H1 (cell line): ENCODE measurements around the gene VENTX. TPM values are rescaled to one million over a fixed set of nuclear protein-coding genes. Genes with fewer than 3 reads are reported as not detected.
A peak's percentile ranks its signal among the peaks of the same experiment; 100 is the strongest.

Experiments used
- CTCF ChIA-PET: fragments of 300-600 bp; sonication (Branson Sonifier 250); formaldehyde crosslinking; loops from one replicate; lab custom pipeline; 2021; ENCODE audit not compliant: partially characterized antibody; lab: Charles Lee
- POLR2A ChIA-PET: fragments of 300-600 bp; sonication (Branson Sonifier 250); formaldehyde crosslinking; loops from one replicate; lab custom pipeline; 2021; ENCODE audit warnings: inconsistent platforms; ENCODE audit not compliant: partially characterized antibody; lab: Charles Lee
- DNase-seq, 2 experiments: peaks; one replicate each; pipeline versions ENCODE4 v3.0.0 to v3.0.0-alpha.2; 2010 to 2022; ENCODE audit warnings: low spot score in 2 of 2, low read depth in 1 of 2, mixed read lengths in 1 of 2
- FAIRE-seq: peaks from 2 replicates; lab custom pipeline; 2011; peaks lifted over from hg19 to GRCh38; lab: Jason Lieb, UNC
- H2AFZ ChIP-seq: 2 replicates; pipeline ENCODE4 v1.8.1; 2012; ENCODE audit warnings: low read length, inconsistent platforms
- H2AK5ac ChIP-seq: 2 replicates; pipeline ENCODE4 v1.6.1; 2013; ENCODE audit warnings: low read depth, low read length
- H2BK120ac ChIP-seq: replicated peaks from 2 replicates; pipeline ENCODE3; 2013; ENCODE audit warnings: low read depth, low read length, inconsistent platforms
- H2BK12ac ChIP-seq: 2 replicates; pipeline ENCODE4 v1.6.1; 2013; ENCODE audit warnings: low read depth, low read length
- H2BK15ac ChIP-seq: 2 replicates; pipeline ENCODE4 v1.6.1; 2013; ENCODE audit warnings: low read length
- H2BK20ac ChIP-seq: 2 replicates; pipeline ENCODE4 v1.6.1; 2013; ENCODE audit warnings: low read length
- H2BK5ac ChIP-seq: 2 replicates; pipeline ENCODE4 v1.6.1; 2013; ENCODE audit warnings: low read depth, low read length
- H3K14ac ChIP-seq: 2 replicates; pipeline ENCODE4 v1.6.1; 2013; ENCODE audit warnings: inconsistent platforms; ENCODE audit not compliant: insufficient read length
- H3K18ac ChIP-seq: 2 replicates; pipeline ENCODE4 v1.6.1; 2013; ENCODE audit warnings: low read length; ENCODE audit errors: extremely low read depth
- H3K23ac ChIP-seq: 2 replicates; pipeline ENCODE4 v1.6.1; 2013; ENCODE audit warnings: inconsistent platforms; ENCODE audit not compliant: insufficient read length
- H3K23me2 ChIP-seq: 2 replicates; pipeline ENCODE4 v1.6.1; 2013; ENCODE audit warnings: low read depth, low read length
- H3K27ac ChIP-seq: 2 replicates; pipeline ENCODE4 v1.6.1; 2011; ENCODE audit warnings: low read depth, low read length, inconsistent platforms
- H3K27me3 ChIP-seq, 4 experiments: replicated peaks in 1 of 4; 1 replicate in 1 of 4; 2 replicates in 3 of 4; pipeline versions ENCODE4 v1.6.1 to v1.8.1; 2011 to 2013; ENCODE audit warnings: low read length in 3 of 4, mild to moderate bottlenecking in 3 of 4, inconsistent platforms in 2 of 4, mixed read lengths in 2 of 4, moderate library complexity in 1 of 4; ENCODE audit not compliant: control insufficient read depth in 3 of 4, insufficient read depth in 3 of 4; ENCODE audit errors: extremely low read depth in 1 of 4
- H3K36me3 ChIP-seq, 4 experiments: 2 replicates each; pipeline versions ENCODE4 v1.6.1 to v1.8.1; 2011 to 2013; ENCODE audit warnings: mild to moderate bottlenecking in 4 of 4, low read length in 3 of 4, moderate library complexity in 2 of 4, control low read depth in 1 of 4, inconsistent platforms in 1 of 4; ENCODE audit not compliant: insufficient read depth in 4 of 4, control insufficient read depth in 2 of 4
- H3K4ac ChIP-seq: replicated peaks from 2 replicates; pipeline ENCODE3; 2013; ENCODE audit warnings: low read length, low read depth, mixed read lengths, inconsistent platforms; ENCODE audit not compliant: insufficient read length
- H3K4me1 ChIP-seq, 4 experiments: replicated peaks in 1 of 4; 1 replicate in 1 of 4; 2 replicates in 3 of 4; pipeline versions ENCODE4 v1.6.1 to v1.8.1; 2011 to 2013; ENCODE audit warnings: low read length in 3 of 4, inconsistent platforms in 2 of 4, mixed read lengths in 1 of 4; ENCODE audit not compliant: insufficient read depth in 4 of 4, control insufficient read depth in 3 of 4
- H3K4me2 ChIP-seq, 2 experiments: 2 replicates each; pipeline versions ENCODE4 v1.6.1 to v1.8.1; 2011 to 2013; ENCODE audit warnings: low read depth in 2 of 2, low read length in 2 of 2, control low read depth in 1 of 2, inconsistent platforms in 1 of 2, mild to moderate bottlenecking in 1 of 2; ENCODE audit not compliant: insufficient read depth in 1 of 2
- H3K4me3 ChIP-seq, 4 experiments: fragments of 200-600, 300-600 bp in 1 of 4; sonication (generic), shearing (Covaris generic), sonication (Bioruptor Twin) in 1 of 4; 2 replicates each; pipeline versions ENCODE4 v1.5.1 to v1.8.1; 2011 to 2016; ENCODE audit warnings: low read length in 4 of 4, low read depth in 3 of 4, control low read depth in 2 of 4, inconsistent platforms in 2 of 4, mild to moderate bottlenecking in 2 of 4, mixed read lengths in 1 of 4, moderate library complexity in 1 of 4; ENCODE audit not compliant: insufficient read depth in 2 of 4; ENCODE audit errors: extremely low read depth in 1 of 4
- H3K56ac ChIP-seq: replicated peaks from 2 replicates; pipeline ENCODE3; 2013; ENCODE audit warnings: low read depth, mild to moderate bottlenecking, mixed read lengths, low read length, inconsistent platforms; ENCODE audit not compliant: insufficient read length
- H3K79me1 ChIP-seq: 2 replicates; pipeline ENCODE4 v1.6.1; 2013; ENCODE audit warnings: low read depth, low read length, control low read depth
- H3K79me2 ChIP-seq, 2 experiments: 2 replicates each; pipeline versions ENCODE4 v1.6.1 to v1.8.1; 2012 to 2013; ENCODE audit warnings: low read length in 2 of 2, mild to moderate bottlenecking in 2 of 2, inconsistent platforms in 1 of 2; ENCODE audit not compliant: insufficient read depth in 2 of 2, control insufficient read depth in 1 of 2
- H3K9ac ChIP-seq, 4 experiments: replicated peaks in 1 of 4; 1 replicate in 1 of 4; 2 replicates in 3 of 4; pipeline versions ENCODE4 v1.6.1 to v1.8.1; 2011 to 2013; ENCODE audit warnings: low read depth in 3 of 4, low read length in 3 of 4, control low read depth in 2 of 4, mild to moderate bottlenecking in 2 of 4, moderate library complexity in 2 of 4, inconsistent platforms in 1 of 4; ENCODE audit errors: extremely low read depth in 1 of 4
- H3K9me3 ChIP-seq, 2 experiments: 2 replicates each; pipeline versions ENCODE4 v1.6.1 to v1.8.1; 2012 to 2013; ENCODE audit warnings: mild to moderate bottlenecking in 2 of 2, moderate library complexity in 2 of 2, control low read depth in 1 of 2, inconsistent platforms in 1 of 2, low read depth in 1 of 2, low read length in 1 of 2, mixed read lengths in 1 of 2; ENCODE audit not compliant: insufficient read depth in 2 of 2
- H4K20me1 ChIP-seq, 2 experiments: replicated peaks in 1 of 2; 2 replicates each; pipeline versions ENCODE3 to v1.8.1; 2011 to 2013; ENCODE audit warnings: inconsistent platforms in 2 of 2, low read length in 2 of 2, mild to moderate bottlenecking in 1 of 2; ENCODE audit not compliant: insufficient read depth in 2 of 2, control insufficient read depth in 1 of 2
- H4K5ac ChIP-seq: 2 replicates; pipeline ENCODE4 v1.6.1; 2013; ENCODE audit warnings: low read length, low read depth, mixed read lengths, inconsistent platforms; ENCODE audit not compliant: insufficient read length
- H4K8ac ChIP-seq: 2 replicates; pipeline ENCODE4 v1.8.0; 2013; ENCODE audit warnings: mild to moderate bottlenecking, moderate library complexity, low read length, inconsistent platforms; ENCODE audit not compliant: insufficient read depth; ENCODE audit errors: extremely low read depth
- H4K91ac ChIP-seq: replicated peaks from 2 replicates; pipeline ENCODE3; 2013; ENCODE audit warnings: low read length, mixed read lengths, inconsistent platforms; ENCODE audit not compliant: insufficient read length
- CHD2 ChIP-seq: IDR thresholded peaks from 2 replicates; pipeline ENCODE4 v1.6.1; 2012; ENCODE audit warnings: low read length, improper control_type of control experiment
- RAD21 ChIP-seq, 2 experiments: IDR thresholded peaks in 1 of 2; conservative IDR thresholded peaks in 1 of 2; 2 replicates each; pipeline ENCODE4 v1.6.1; 2011; ENCODE audit warnings: low read depth in 2 of 2, low read length in 2 of 2, improper control_type of control experiment in 1 of 2, inconsistent platforms in 1 of 2, mild to moderate bottlenecking in 1 of 2, moderate library complexity in 1 of 2
- WGBS, 2 experiments: shearing (Covaris generic) in 1 of 2; methylation state at CpG; one replicate each; pipeline versions ENCODE4 v1.1.6 to v1.1.7; 2013 to 2015; ENCODE audit warnings: low lambda C conversion rate in 2 of 2, mixed read lengths in 2 of 2, inconsistent platforms in 1 of 2, low coverage in 1 of 2, missing lambda C conversion rate in 1 of 2; ENCODE audit not compliant: insufficient replicate concordance in 2 of 2, insufficient coverage in 1 of 2, insufficient read length in 1 of 2; ENCODE audit errors: extremely low coverage in 1 of 2, missing lambda C conversion rate in 1 of 2; 5-methylcytosine and 5-hydroxymethylcytosine counted together
- polyA plus RNA-seq, 7 experiments: library from polyadenylated mRNA; depleted of rRNA in 3 of 7; stranded (reverse) in 5 of 7; unstranded in 2 of 7; fragments of >200 nt in 5 of 7; fragments of 200-250 nt in 2 of 7; gene quantifications; 1 replicate in 5 of 7; 2 replicates in 1 of 7; 4 replicates in 1 of 7; pipeline versions ENCODE4 v1.2.1 to v1.2.3, GENCODE V29; 2011 to 2013; ENCODE audit warnings: missing spikeins in 2 of 7, mixed read lengths in 2 of 7
- total RNA-seq: library from RNA; stranded (reverse); fragmentation: NEBNext Ultra II Directional; extraction: Animal tissue kit (Norgen Biotek cat#: 25700); gene quantifications from 2 replicates; pipeline ENCODE4 v1.2.1, GENCODE V29; 2021

The VENTX gene
- total and polyA plus RNA-seq, 2 of the 8 experiments (the other 6 are each of a cell fraction or from before 2014, with no cell fraction given): 5.6 TPM

DNA sequence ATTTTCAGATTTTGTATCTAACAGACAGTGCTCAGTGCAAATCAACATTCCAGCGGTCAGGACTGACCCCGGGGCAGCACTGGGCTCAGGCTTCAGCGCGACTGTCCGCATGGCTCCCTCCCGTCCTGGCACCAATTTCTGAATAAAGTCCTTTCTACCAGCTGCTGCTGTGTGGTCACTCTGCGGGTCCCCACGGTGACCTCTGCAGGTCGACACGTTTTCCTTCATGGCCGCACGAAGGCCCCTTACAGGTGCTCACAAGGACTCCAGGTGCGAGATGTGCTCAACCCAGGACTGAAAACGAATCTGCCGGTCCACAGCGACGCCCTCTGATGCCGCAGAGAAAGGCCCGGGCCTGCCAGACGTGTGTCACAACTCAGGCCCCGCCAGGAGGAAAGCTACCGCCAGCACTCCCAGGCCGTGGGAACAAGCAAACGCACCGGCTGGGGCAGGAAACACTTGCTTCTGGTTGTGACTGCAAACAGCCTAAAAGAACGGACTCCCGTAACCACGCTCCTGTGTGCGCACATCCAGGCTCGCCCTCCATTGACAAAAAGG, 11.3 kb upstream of the VENTX start:
- Histone ChIP-seq H4K5ac (no peak overlapping the region), H3K4me3 (no peak overlapping the region), H3K9me3 (peaks cover 0 to 3% of the 10 kb centered on the region in 2 experiments; a peak in 1 of 4 replicates), H3K14ac (no peak overlapping the region), H3K9ac (no peak overlapping the region), H3K27ac (no peak overlapping the region), H4K91ac (peak overlapping the region; percentile 76), H3K18ac (no peak overlapping the region), H3K23me2 (peaks cover 10% of the 10 kb centered on the region; the same call in 1 of the 2 replicates), H3K56ac (no peak overlapping the region), H3K4ac (no peak overlapping the region), H4K8ac (no peak overlapping the region), H2BK5ac (peak overlapping the region; percentile 88; the same call in 1 of the 2 replicates), H3K79me1 (no peaks in the 10 kb centered on the region), H3K36me3 (peaks cover 0 to 3% (median under 1%) of the 10 kb centered on the region in 4 experiments; a peak in 3 of 8 replicates), H4K20me1 (no peaks in the 10 kb centered on the region), H3K27me3 (peaks cover 14 to 26% (median 23%) of the 10 kb centered on the region in 4 experiments), H3K4me1 (peaks cover 0 to 16% (median 5%) of the 10 kb centered on the region in 4 experiments; a peak in 5 of 7 replicates), H3K4me2 (no peak overlapping the region), H2BK120ac (no peak overlapping the region), H2BK20ac (0 out of 2 replicates have a peak overlapping the region, but pooled peaks have one; percentile 32), H3K79me2 (no peaks in the 10 kb centered on the region), H2AK5ac (0 out of 2 replicates have a peak overlapping the region, but pooled peaks have one; percentile 91), H2BK15ac (peak overlapping the region; percentile 48; the same call in 1 of the 2 replicates), H2BK12ac (peak overlapping the region; percentile 85; the same call in 1 of the 2 replicates), H3K23ac (no peak overlapping the region), H2AFZ (no peak overlapping the region)
- FAIRE-seq (no peak), DNase-seq (no peak)
- ChIA-PET CTCF (interaction anchor here (0.7 to 2.2 kb wide), 10 partner anchors 13 to 83 kb away, joined by 3 to 12 read pairs (median 4); no protein-coding TSS in a partner anchor), POLR2A (interaction anchor here (0.8 to 1.3 kb wide), 6 partner anchors 9 to 68 kb away, joined by 3 to 6 read pairs (median 3); partner anchors contain the start of gene VENTX)
- 86% methylated on average over 30 of the region's 30 CpGs; no CpG with 5 or more reads in 1 of the 2 experiments for WGBS, 2 experiments
- TF ChIP-seq CHD2: no peak
- peak in 1 of 2 experiments; percentile 13; a peak in 1 of 4 replicates for TF ChIP-seq RAD21 (IDR thresholded peaks at IDR 0.05 in 1 of 2, conservative IDR thresholded peaks at IDR 0.05 in 1 of 2; ENCODE audit: low read depth in 2 of 2, low read length in 2 of 2)
